K562 (cell line): ENCODE measurements around the gene HAAO. TPM values are rescaled to one million over a fixed set of nuclear protein-coding genes. Genes with fewer than 3 reads are reported as not detected.

ENCODE experiments used
- CHD4 ChIP-seq: fragments of 200-600 bp; sonication (generic); IDR thresholded peaks from 3 replicates; pipeline ENCODE4 v1.6.1; 2012; ENCODE audit warnings: low read depth, mild to moderate bottlenecking, mixed read lengths, low read length, inconsistent platforms; ENCODE audit not compliant: insufficient read depth, insufficient replicate concordance, poor library complexity, severe bottlenecking
- CTBP1 ChIP-seq: fragments of 450-650 bp; IDR thresholded peaks from 2 replicates; pipeline ENCODE4 v1.6.1; 2016; ENCODE audit warnings: borderline replicate concordance
- E2F1 ChIP-seq: sonication (generic); formaldehyde crosslinking; IDR thresholded peaks from 2 replicates; pipeline ENCODE4 v1.8.1; 2023; ENCODE audit warnings: mild to moderate bottlenecking, missing genetic modification reagents, moderate library complexity
- E2F4 ChIP-seq: sonication (generic); formaldehyde crosslinking; IDR thresholded peaks from 2 replicates; pipeline ENCODE4 v1.8.0; 2022; ENCODE audit warnings: mild to moderate bottlenecking, low read depth, missing genetic modification reagents
- MAZ ChIP-seq, 2 experiments: fragments of 450-650 bp in 1 of 2; sonication (generic) in 1 of 2; formaldehyde crosslinking; IDR thresholded peaks in 1 of 2; conservative IDR thresholded peaks in 1 of 2; 2 replicates each; pipeline versions ENCODE4 v1.4.0 to v1.5.0; 2020; ENCODE audit warnings: mild to moderate bottlenecking in 1 of 2, missing genetic modification reagents in 1 of 2
- RAD21 ChIP-seq, 2 experiments: fragments of 250-450 bp in 1 of 2; fragments of 450-650 bp in 1 of 2; sonication (Bioruptor Pico) in 1 of 2; formaldehyde crosslinking in 1 of 2; IDR thresholded peaks in 1 of 2; conservative IDR thresholded peaks in 1 of 2; 2 replicates each; pipeline versions ENCODE4 v1.4.0 to v1.8.0; 2020 to 2022; ENCODE audit warnings: mild to moderate bottlenecking in 2 of 2, moderate library complexity in 1 of 2
- REST ChIP-seq, 2 experiments: fragments of 450-650 bp; formaldehyde crosslinking in 1 of 2; IDR thresholded peaks; 2 replicates each; pipeline versions ENCODE4 v1.4.0 to v1.6.1; 2014 to 2020; ENCODE audit warnings: mild to moderate bottlenecking in 2 of 2, borderline replicate concordance in 1 of 2, low read depth in 1 of 2
- SRF ChIP-seq, 2 experiments: fragments of 250-450, 450-650 bp in 1 of 2; sonication (Bioruptor Pico) in 1 of 2; sonication (generic) in 1 of 2; formaldehyde crosslinking; IDR thresholded peaks; 2 replicates each; pipeline versions ENCODE4 v1.5.0 to v1.5.1; 2020 to 2022; ENCODE audit warnings: mild to moderate bottlenecking in 1 of 2, missing genetic modification reagents in 1 of 2
- TAF7 ChIP-seq: fragments of 450-650 bp; IDR thresholded peaks from 2 replicates; pipeline ENCODE4 v1.6.1; 2016; ENCODE audit warnings: missing genetic modification characterization, missing compliant biosample characterization
- TFAP4 ChIP-seq: sonication (generic); formaldehyde crosslinking; IDR thresholded peaks from 2 replicates; pipeline ENCODE4 v1.8.0; 2022; ENCODE audit warnings: missing genetic modification reagents, mild to moderate bottlenecking, moderate library complexity, borderline replicate concordance
- YY1 ChIP-seq, 3 experiments: IDR thresholded peaks; 2 replicates each; pipeline ENCODE4 v1.6.1; 2011; ENCODE audit warnings: low read length in 2 of 3, mild to moderate bottlenecking in 2 of 3, moderate library complexity in 2 of 3, borderline replicate concordance in 1 of 3, control low read depth in 1 of 3, low read depth in 1 of 3; ENCODE audit not compliant: insufficient read depth in 3 of 3, insufficient replicate concordance in 2 of 3, control insufficient read depth in 1 of 3, insufficient read length in 1 of 3; ENCODE audit errors: extremely low read depth in 1 of 3
- polyA plus RNA-seq, 8 experiments: library from polyadenylated mRNA; depleted of rRNA in 4 of 8; stranded (reverse) in 5 of 8; unstranded in 3 of 8; fragments of >200 nt; fragmentation: Nextera tagmentation in 2 of 8; fragmentation: Illumina TruSeq in 1 of 8; extraction: Ambion mirVana in 2 of 8; extraction: Trizol in 1 of 8; gene quantifications; 2 replicates each; pipeline versions ENCODE4 v1.2.1 to v1.2.3, GENCODE V29; 2011 to 2014; ENCODE audit warnings: inconsistent platforms in 1 of 8, missing spikeins in 1 of 8
- total RNA-seq, 7 experiments: library from RNA; depleted of rRNA in 6 of 7; stranded (reverse); fragments of >200 nt in 6 of 7; fragmentation: Illumina TruSeq in 2 of 7; extraction: Trizol in 2 of 7; gene quantifications; 2 replicates each; pipeline versions ENCODE4 v1.2.1 to v1.2.3, GENCODE V29; 2011 to 2021; ENCODE audit warnings: low replicate concordance in 1 of 7

The HAAO gene
- total and polyA plus RNA-seq, 9 of the 15 experiments (the other 6 are each of a cell fraction or from before 2014, with no cell fraction given): not detected

GRCh38 chr2:42827647-42828486 is 35.5 kb upstream of the HAAO start (continued):
- TF ChIP-seq REST (IDR thresholded peaks at IDR 0.05; ENCODE audit: borderline replicate concordance) (peak; percentile 70), REST (CRISPR knock-in tag; IDR thresholded peaks at IDR 0.05; ENCODE audit: low read depth) (no peak), CHD4 (no peak), MAZ (CRISPR knock-in tag; conservative IDR thresholded peaks at IDR 0.05 in 1 of 2, IDR thresholded peaks at IDR 0.05 in 1 of 2) (peak; percentile 42 to 71), SRF (CRISPR knock-in tag; IDR thresholded peaks at IDR 0.05) (0 out of 4 replicates have a peak, but pooled peaks of 1 of the 2 experiments have one; percentile 49), E2F1 (CRISPR knock-in tag) (no peak), YY1 (IDR thresholded peaks at IDR 0.05; ENCODE audit: borderline replicate concordance in 1 of 3, control insufficient read depth in 1 of 3, extremely low read depth in 1 of 3, insufficient read depth in 3 of 3, insufficient read length in 1 of 3, insufficient replicate concordance in 2 of 3, low read depth in 1 of 3, low read length in 2 of 3) (peak in 1 of 3 experiments; percentile 33), CTBP1 (peak; percentile 31; the same call in 1 of the 2 replicates), RAD21 (CRISPR knock-in tag; conservative IDR thresholded peaks at IDR 0.05 in 1 of 2, IDR thresholded peaks at IDR 0.05 in 1 of 2) (peak; percentile 81 to 89), TFAP4 (CRISPR knock-in tag) (peak; percentile 71), TAF7 (tag) (no peak), E2F4 (CRISPR knock-in tag) (no peak)
